Keratinocyte (primary cell): ENCODE results near the gene NUP210.

ENCODE experiments used
- CTCF ChIP-seq, 3 experiments: IDR thresholded peaks in 1 of 3; conservative IDR thresholded peaks in 1 of 3; optimal IDR thresholded peaks in 1 of 3; 2 replicates in 2 of 3; 3 replicates in 1 of 3; pipeline versions ENCODE3 to v1.5.1; 2011; ENCODE audit warnings: low read length in 3 of 3, mild to moderate bottlenecking in 3 of 3, moderate library complexity in 2 of 3, control low read depth in 1 of 3, inconsistent platforms in 1 of 3; ENCODE audit not compliant: insufficient read depth in 2 of 3; ENCODE audit errors: extremely low read depth in 1 of 3
- EZH2 ChIP-seq: IDR thresholded peaks from one replicate; pipeline ENCODE4 v1.6.1; 2012; ENCODE audit warnings: inconsistent platforms, mild to moderate bottlenecking, low read length, moderate library complexity

GRCh38 chr3:13287833-13288232 is 132.3 kb downstream of the NUP210 start:
- no peak for TF ChIP-seq CTCF (optimal IDR thresholded peaks at IDR 0.05 in 1 of 3, IDR thresholded peaks at IDR 0.05 in 1 of 3, conservative IDR thresholded peaks at IDR 0.05 in 1 of 3; ENCODE audit: extremely low read depth in 1 of 3, insufficient read depth in 2 of 3, low read length in 3 of 3)
- TF ChIP-seq EZH2: no peak
